NCI-H82 treated with DMSO at 0.1 percent for 48 hours (cell line): ENCODE results near the gene AGBL1.

Experiments
- DNase-seq: peaks from one replicate; lab custom pipeline; 2025; ENCODE audit not compliant: unreplicated experiment; lab: John Stamatoyannopoulos, UW

The AGBL1 gene

GRCh38 chr15:86162641-86163040, 83.0 kb downstream of the AGBL1 start:
- no peak for DNase-seq

- no peak for DNase-seq
Measured at GRCh38 chr15:86163816-86164215, 84.1 kb downstream of the AGBL1 start.

GRCh38 chr15:86164232-86164898, 84.7 kb downstream of the AGBL1 start:
- peak; percentile 23 for DNase-seq

- DNase-seq, result no peak
Measured at GRCh38 chr15:86165265-86166211, 85.9 kb downstream of the AGBL1 start.

GRCh38 chr15:86167841-86168240, 88.2 kb downstream of the AGBL1 start:
- peak; percentile 19 for DNase-seq

- DNase-seq, result peak; percentile 67
Measured at GRCh38 chr15:86178845-86179244, 99.2 kb downstream of the AGBL1 start.

GRCh38 chr15:86183596-86184491, 104.2 kb downstream of the AGBL1 start:
- DNase-seq, result peak; percentile 87

GRCh38 chr15:86193716-86194380, 114.2 kb downstream of the AGBL1 start:
- no peak for DNase-seq

- peak; percentile 68 for DNase-seq
Measured at GRCh38 chr15:86197770-86198169, 118.1 kb downstream of the AGBL1 start.

- peak; percentile 90 for DNase-seq
Measured at GRCh38 chr15:86199467-86200145, 119.9 kb downstream of the AGBL1 start.

GRCh38 chr15:86201313-86202008, 121.8 kb downstream of the AGBL1 start:
- peak; percentile 71 for DNase-seq

GRCh38 chr15:86203462-86203861, 123.8 kb downstream of the AGBL1 start:
- no peak for DNase-seq

- no peak for DNase-seq
Measured at GRCh38 chr15:86205096-86205495, 125.4 kb downstream of the AGBL1 start.

GRCh38 chr15:86213420-86213819, 133.7 kb downstream of the AGBL1 start:
- DNase-seq, result no peak

- DNase-seq, result no peak
Measured at GRCh38 chr15:86213888-86214287, 134.2 kb downstream of the AGBL1 start.

- DNase-seq, result no peak
Measured at GRCh38 chr15:86221119-86221518, 141.4 kb downstream of the AGBL1 start.

- DNase-seq, result no peak
Measured at GRCh38 chr15:86229306-86229705, 149.6 kb downstream of the AGBL1 start.

- DNase-seq, result no peak
Measured at GRCh38 chr15:86229936-86230335, 150.3 kb downstream of the AGBL1 start.
